Stimulated activated naive CD8-positive, alpha-beta T cell treated with anti-CD3 and anti-CD28 coated beads, Interleukin-15, amount 100 ng/mL, for 72 hours (primary cell): ENCODE results near the gene GGACT.
"Not testable (repeated sequence)": the region's sequence is repeated elsewhere in the genome, so short reads cannot be mapped to it uniquely, and the experiment has no call there.

ENCODE experiments used
- ATAC-seq: fragments of 150-1000 bp; cut with Tn5 transposase; 2 replicates; pipeline ENCODE4 v1.10.0; 2021; ENCODE audit warnings: mild to moderate bottlenecking, moderate library complexity
- DNase-seq, 2 donors: peaks; one replicate each; pipeline ENCODE4 v3.0.0; 2021 to 2022
- H3K27ac Mint-ChIP-seq, 2 donors: one replicate each; pipeline ENCODE4 v1.8.0; 2022; ENCODE audit warnings: mild to moderate bottlenecking in 2 of 2, mixed read lengths in 2 of 2, moderate library complexity in 2 of 2
- H3K27me3 Mint-ChIP-seq: one replicate; pipeline ENCODE4 v1.8.0; 2022; ENCODE audit warnings: mixed read lengths
- H3K4me1 Mint-ChIP-seq: one replicate; pipeline ENCODE4 v1.8.0; 2022; ENCODE audit warnings: mild to moderate bottlenecking, mixed read lengths
- H3K4me3 Mint-ChIP-seq, 2 donors: one replicate each; pipeline ENCODE4 v1.8.0; 2022; ENCODE audit warnings: mild to moderate bottlenecking in 2 of 2, mixed read lengths in 2 of 2, moderate library complexity in 1 of 2
- H3K9me3 Mint-ChIP-seq, 2 donors: one replicate each; pipeline ENCODE4 v1.8.0; 2022; ENCODE audit warnings: mixed read lengths in 2 of 2

Gene GGACT

DNA sequence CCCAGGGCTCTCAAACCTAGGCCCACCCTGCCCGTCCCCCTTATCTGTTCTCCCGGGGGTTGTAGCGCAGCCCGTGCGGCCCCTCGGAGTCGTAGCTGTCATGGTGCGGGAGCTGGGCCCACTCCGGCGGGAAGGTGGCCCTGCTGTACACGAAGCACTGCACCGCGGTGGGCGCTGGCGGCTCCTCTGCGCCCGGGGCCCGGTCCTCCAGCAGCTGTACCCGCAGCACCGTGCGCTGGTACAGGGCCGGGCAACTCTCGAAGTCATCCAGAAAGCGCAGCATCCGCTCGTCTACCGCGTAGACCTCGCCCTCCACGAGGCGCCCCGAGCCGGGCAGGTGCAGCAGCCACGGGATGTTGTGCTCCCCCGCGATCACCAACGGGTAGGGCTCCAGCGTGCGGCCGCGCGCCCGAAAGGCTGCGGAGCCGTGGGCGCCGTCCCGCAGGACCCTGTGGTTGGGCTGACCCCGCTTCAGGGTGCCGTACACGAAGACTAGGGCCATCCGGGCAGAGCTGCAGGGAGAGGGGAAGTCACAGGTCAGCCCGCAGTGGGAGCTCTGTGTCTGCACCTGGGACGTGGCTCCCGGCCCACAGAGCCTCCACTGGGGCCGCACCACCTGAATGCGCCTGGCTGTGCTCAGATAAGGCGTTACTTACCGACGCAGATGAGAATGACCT is 56.4 kb downstream of the GGACT start:
- no peaks in the 10 kb centered on the region for H3K4me1 Mint-ChIP-seq
- H3K27me3 Mint-ChIP-seq: no peaks in the 10 kb centered on the region
- ATAC-seq (peak; percentile 64), DNase-seq (no peak)
- H3K27ac Mint-ChIP-seq: no peak overlapping the region
- H3K9me3 Mint-ChIP-seq: no peaks in the 10 kb centered on the region
- H3K4me3 Mint-ChIP-seq: no peak overlapping the region

DNA sequence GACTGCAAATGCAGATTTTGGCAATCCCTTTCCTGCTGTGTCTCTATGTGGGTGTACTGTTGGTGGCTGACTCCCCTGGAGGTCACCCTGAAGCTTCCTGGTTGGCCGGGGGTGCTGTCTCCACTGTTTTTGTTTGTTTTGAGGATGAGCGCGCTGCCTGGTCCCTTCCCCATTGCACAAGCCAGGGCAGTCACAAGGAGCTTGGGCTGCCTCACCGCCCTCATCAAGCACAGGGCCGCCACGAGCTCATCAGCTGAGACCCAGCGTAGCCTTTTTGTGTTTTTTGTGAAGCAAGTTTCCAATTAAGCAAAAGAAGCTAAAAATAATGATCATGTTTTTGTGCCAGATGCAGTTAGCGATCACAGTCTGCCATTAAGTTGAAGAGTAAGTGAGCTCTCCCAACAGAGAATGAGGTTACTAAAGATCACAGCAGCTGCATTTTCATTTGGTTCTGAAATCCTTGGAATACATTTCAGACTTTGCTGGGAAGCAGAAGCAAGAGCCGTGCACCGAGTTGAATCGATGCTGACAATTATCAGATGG is 57.8 kb downstream of the GGACT start:
- DNase-seq (no peak), ATAC-seq (no peak)
- H3K9me3 Mint-ChIP-seq: no peaks in the 10 kb centered on the region
- H3K27ac Mint-ChIP-seq: no peak overlapping the region
- H3K4me3 Mint-ChIP-seq: no peak overlapping the region
- no peaks in the 10 kb centered on the region for H3K27me3 Mint-ChIP-seq
- H3K4me1 Mint-ChIP-seq: no peaks in the 10 kb centered on the region

DNA sequence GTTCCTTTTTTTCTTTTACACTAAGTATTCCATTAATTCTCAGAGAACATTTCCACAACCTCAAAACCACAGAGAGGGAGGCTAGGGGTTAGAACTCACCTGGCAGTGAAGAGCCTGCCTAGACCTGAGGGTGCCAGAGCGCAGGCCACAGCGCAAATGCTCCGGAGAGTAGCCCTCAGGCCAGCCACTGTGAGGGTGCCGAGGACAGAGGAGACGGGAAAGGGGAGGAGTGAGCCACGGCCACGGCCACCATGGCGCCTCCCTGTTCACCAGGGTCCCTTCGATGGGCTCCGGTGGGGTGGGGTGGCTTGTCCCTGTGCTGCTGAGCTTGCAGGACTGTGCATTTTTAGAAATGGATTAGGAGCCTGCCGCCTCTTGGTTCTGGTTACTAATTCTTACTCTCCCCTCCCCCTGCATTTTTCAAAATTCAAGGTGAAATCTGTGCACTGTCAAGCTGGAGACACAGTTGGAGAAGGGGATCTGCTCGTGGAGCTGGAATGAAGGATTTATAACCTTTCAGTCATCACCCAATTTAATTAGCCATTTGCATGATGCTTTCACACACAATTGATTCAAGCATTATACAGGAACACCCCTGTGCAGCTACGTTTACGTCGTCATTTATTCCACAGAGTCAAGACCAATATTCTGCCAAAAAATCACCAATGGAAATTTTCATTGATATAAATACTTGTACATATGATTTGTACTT is 58.8 kb downstream of the GGACT start:
- Mint-ChIP-seq H3K4me1 (no peaks in the 10 kb centered on the region), H3K4me3 (no peak overlapping the region), H3K27me3 (no peaks in the 10 kb centered on the region), H3K27ac (no peak overlapping the region), H3K9me3 (no peaks in the 10 kb centered on the region)
- ATAC-seq: no peak
- DNase-seq: no peak

DNA sequence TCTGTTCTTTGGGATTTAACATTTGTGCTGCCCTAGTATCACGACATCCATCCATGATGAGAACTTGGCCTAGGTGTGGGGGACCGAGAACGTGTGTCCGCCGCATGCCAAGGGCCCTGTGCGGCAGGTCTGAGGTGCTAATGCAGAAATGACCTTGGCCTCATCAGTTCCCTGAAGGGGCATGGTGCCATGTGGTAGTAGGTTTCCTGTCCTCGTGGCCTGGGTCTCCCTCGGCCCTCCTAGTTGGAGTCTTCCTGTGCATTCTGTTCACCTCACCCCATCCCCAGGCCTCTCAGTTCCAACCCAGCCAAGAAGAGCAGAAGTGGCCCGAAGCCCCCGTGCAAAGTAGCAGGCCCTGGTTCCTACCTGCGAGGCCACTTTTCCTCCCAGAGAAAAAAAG is 59.8 kb downstream of the GGACT start:
- DNase-seq: no peak
- ATAC-seq: no peak
- Mint-ChIP-seq H3K4me1 (no peaks in the 10 kb centered on the region), H3K4me3 (no peak overlapping the region), H3K27me3 (no peaks in the 10 kb centered on the region), H3K27ac (peak overlapping the region in 1 of 2 donors; percentile 28), H3K9me3 (no peaks in the 10 kb centered on the region)

GRCh38 chr13:100528353-100528752 is 60.2 kb downstream of the GGACT start:
- no peaks in the 10 kb centered on the region for H3K9me3 Mint-ChIP-seq
- no peak overlapping the region for H3K27ac Mint-ChIP-seq
- no peaks in the 10 kb centered on the region for H3K27me3 Mint-ChIP-seq
- H3K4me3 Mint-ChIP-seq: no peak overlapping the region
- H3K4me1 Mint-ChIP-seq: no peaks in the 10 kb centered on the region
- DNase-seq (no peak), ATAC-seq (no peak)

DNA sequence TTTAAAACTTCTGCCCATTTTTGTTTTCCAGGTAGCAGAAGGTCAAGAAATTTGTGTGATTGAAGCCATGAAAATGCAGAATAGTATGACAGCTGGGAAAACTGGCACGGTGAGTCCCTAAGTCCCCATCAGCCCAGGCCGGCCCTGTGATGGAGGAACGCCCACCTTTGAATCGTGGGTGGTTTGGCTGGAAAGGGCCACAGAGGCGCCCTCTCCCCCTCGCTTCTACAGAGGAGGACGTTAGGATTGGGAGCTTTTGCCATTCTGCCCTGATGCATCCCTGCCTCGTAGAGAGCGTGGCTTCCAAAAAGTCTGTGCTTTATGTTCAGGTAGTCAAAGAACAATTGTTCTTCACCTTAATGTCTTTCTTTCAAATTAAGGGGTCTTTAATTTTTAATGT is 60.9 kb downstream of the GGACT start:
- H3K4me3 Mint-ChIP-seq: no peak overlapping the region
- no peaks in the 10 kb centered on the region for H3K9me3 Mint-ChIP-seq
- no peaks in the 10 kb centered on the region for H3K27me3 Mint-ChIP-seq
- no peaks in the 10 kb centered on the region for H3K4me1 Mint-ChIP-seq
- no peak overlapping the region for H3K27ac Mint-ChIP-seq
- ATAC-seq (no peak), DNase-seq (no peak)

- no peak for ATAC-seq
- Mint-ChIP-seq H3K4me1 (peaks cover 5% of the 10 kb centered on the region), H3K9me3 (no peaks in the 10 kb centered on the region), H3K27me3 (no peaks in the 10 kb centered on the region), H3K27ac (no peak overlapping the region), H3K4me3 (no peak overlapping the region)
- DNase-seq: no peak
Observed at GRCh38 chr13:100526318-100527000, 62.1 kb downstream of the GGACT start.

DNA sequence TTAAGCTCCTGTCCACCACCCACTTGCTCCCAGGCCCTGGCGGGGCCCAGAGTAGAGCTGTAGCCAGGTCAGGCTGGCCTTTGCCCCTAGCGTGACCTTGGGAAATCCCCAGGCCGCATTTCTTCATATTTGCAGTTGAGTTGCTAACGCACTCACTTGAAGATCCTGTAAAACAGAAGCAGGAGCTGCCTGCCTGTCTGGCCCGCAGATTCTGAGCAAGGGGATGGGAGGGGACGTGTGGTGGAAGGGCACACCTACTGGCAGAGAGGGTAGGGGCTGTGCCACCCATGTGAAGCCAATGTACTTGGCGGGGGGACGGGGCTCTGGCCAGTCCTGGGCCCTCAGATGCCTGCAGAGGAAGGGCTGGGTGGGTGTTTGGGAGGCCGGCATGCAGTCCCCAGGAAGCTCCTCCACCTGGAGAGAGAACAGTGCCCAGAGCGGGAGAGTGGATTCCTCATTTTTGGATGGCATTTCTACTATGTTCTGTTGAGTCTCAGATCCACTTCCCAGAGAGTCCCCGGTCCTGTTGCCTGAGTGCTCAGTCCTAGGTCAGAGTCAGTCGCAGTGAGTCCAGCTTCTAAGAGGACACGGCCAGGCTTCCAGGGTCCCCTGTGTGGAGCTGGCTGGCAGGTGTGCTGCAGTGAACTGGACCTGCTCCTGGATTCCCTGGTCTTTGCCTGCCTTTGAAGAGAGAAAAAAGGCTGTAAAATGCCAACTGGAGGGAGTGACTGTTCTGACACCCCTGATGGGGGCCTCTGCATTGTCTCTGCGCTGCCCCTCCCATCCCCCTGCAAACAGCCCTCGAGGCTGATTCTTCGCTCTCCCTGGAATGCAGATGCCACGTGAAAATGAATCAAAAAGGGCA is 62.9 kb downstream of the GGACT start:
- no peak for DNase-seq
- Mint-ChIP-seq H3K27me3 (no peaks in the 10 kb centered on the region), H3K4me1 (peaks cover 9% of the 10 kb centered on the region), H3K4me3 (no peak overlapping the region), H3K9me3 (no peaks in the 10 kb centered on the region), H3K27ac (no peak overlapping the region)
- no peak for ATAC-seq

- H3K4me3 Mint-ChIP-seq, DNase-seq, H3K9me3 Mint-ChIP-seq, H3K4me1 Mint-ChIP-seq, ATAC-seq, H3K27me3 Mint-ChIP-seq: not testable (repeated sequence)
- H3K27ac Mint-ChIP-seq: peak overlapping the region in 1 of 2 donors; percentile 55
Observed at GRCh38 chr13:100524688-100525087, 63.9 kb downstream of the GGACT start.

DNA sequence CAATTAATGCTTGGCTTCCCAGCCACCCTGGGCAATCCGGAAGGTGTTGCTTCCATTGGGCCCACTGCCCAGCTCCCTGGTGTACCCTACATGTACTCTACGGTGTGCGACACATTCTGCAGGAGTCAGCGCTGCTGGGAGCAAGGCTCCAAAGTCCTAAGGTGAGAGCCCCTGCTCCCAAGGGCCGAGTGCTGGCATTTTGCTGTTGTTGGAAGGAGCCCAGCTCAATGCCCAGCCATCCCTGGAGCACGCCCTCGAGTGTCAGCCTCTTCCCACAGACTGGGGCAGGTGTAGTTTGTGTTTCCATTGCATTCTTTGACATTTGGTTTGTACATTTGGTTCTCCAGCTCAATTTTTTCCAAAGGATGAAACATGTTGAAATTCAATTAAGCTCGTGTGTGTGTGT is 64.6 kb downstream of the GGACT start:
- no peak overlapping the region for H3K4me3 Mint-ChIP-seq
- H3K27ac Mint-ChIP-seq: no peak overlapping the region
- H3K4me1 Mint-ChIP-seq: peaks cover 9% of the 10 kb centered on the region
- no peaks in the 10 kb centered on the region for H3K27me3 Mint-ChIP-seq
- no peak for ATAC-seq
- no peaks in the 10 kb centered on the region for H3K9me3 Mint-ChIP-seq
- DNase-seq: no peak

- no peaks in the 10 kb centered on the region for H3K27me3 Mint-ChIP-seq
- H3K27ac Mint-ChIP-seq: peak overlapping the region in 1 of 2 donors; percentile 8
- H3K4me3 Mint-ChIP-seq: no peak overlapping the region
- no peaks in the 10 kb centered on the region for H3K9me3 Mint-ChIP-seq
- peaks cover 9% of the 10 kb centered on the region for H3K4me1 Mint-ChIP-seq
- ATAC-seq: no peak
- no peak for DNase-seq
Observed at GRCh38 chr13:100523411-100523810, 65.2 kb downstream of the GGACT start.

- DNase-seq: no peak
- H3K9me3 Mint-ChIP-seq: no peaks in the 10 kb centered on the region
- H3K27me3 Mint-ChIP-seq: no peaks in the 10 kb centered on the region
- no peak for ATAC-seq
- peaks cover 9% of the 10 kb centered on the region for H3K4me1 Mint-ChIP-seq
- no peak overlapping the region for H3K4me3 Mint-ChIP-seq
- no peak overlapping the region for H3K27ac Mint-ChIP-seq
Observed at GRCh38 chr13:100522618-100523309, 65.8 kb downstream of the GGACT start.

- Mint-ChIP-seq H3K27me3 (no peaks in the 10 kb centered on the region), H3K4me3 (peak overlapping the region; percentile 2 to 59)
Observed at GRCh38 chr13:100521851-100522617, 66.6 kb downstream of the GGACT start.

More at GRCh38 chr13:100521851-100522617, 66.6 kb downstream of the GGACT start:
- peaks cover 9% of the 10 kb centered on the region for H3K4me1 Mint-ChIP-seq
- ATAC-seq: peak; percentile 59
- H3K9me3 Mint-ChIP-seq: no peaks in the 10 kb centered on the region
- no peak overlapping the region for H3K27ac Mint-ChIP-seq
- DNase-seq: no peak
